HCEC 1CT (cell line): ENCODE results near the gene KLK11.
"Not testable (repeated sequence)": the region's sequence is repeated elsewhere in the genome, so short reads cannot be mapped to it uniquely, and the experiment has no call there.

Experiments
- DNase-seq: peaks from one replicate; pipeline ENCODE4 v3.0.0-alpha.2; 2017

Gene KLK11

DNA sequence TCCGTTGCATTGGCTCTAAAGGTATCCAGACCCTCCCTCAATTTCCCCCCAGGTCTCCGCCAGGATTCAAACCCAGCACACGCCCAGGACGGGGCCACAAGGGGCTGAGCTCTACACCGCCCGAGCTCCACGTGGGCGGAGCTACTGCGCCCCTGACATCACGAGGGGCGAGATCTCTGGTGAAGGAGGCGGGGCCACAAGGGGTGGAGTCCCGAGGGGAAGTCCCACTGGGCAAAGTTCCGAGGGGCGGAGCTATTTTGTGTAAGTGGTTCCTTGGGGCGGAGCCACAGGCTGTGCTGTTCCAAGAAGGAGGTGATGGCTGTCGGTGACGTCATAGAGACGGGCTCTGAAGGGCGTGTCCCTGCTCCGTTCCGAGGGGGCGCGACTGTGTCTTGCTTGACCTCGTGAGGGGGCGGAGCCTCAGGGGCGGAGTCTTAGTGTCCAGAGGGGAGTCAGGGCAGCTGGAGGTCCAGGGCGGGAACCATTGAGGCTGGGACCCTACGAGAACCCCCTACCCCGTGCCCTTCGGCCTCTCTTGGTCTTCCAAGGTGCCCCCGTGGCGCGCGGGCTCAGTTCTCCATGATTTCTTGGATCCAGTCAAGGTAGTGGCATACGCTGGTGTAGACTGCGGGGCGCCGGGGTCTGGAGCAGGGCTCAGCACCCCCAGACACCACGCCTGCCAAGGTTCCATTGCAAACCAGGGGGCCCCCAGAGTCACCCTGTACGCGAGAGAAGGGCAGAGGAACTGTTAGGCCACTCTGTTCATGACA, 23.7 kb downstream of the KLK11 start:
- no peak for DNase-seq

DNA sequence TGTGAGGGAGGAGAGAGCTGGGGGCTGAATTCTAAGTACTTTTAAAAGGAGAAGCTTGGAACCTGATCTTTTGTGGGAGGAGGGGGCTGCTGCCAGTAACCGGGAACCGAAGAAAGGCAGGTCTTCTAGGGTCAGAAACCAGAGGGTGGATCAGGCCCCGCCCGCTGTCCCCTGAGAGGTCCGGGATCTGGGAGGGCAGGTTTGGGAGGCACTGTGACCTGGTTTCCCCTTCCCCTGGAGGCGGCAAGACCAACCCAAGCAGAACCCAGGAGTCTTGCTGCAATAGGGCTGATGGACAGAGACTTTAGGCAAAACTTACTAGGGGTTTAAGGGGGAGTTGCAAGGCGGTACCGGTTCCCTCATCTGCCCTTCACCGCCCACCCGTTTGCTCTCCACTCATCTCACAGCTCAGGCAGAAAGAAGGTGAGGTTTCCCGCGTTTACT, 24.3 kb downstream of the KLK11 start:
- DNase-seq: no peak

DNA sequence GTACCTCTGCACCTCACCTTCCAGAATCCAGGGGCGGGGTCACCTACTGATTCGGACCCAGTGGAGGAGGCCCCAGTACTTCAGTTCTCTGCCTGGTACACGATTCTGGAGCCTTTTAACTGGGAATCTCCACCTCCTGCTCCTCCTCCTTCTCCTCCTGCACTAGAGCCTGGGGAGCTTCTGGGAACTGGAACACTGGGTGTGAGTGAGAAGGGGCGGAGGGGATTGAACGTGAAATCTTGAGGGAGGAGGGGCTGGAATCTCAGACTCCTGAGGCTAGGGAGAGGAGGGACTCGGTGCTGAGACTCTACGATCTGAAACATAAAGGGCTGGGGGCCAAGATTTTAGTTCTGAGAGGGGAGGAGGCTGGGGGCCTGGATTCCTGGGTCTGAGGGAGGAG, 24.9 kb downstream of the KLK11 start, which contains the start of gene KLK8:
TSS of gene KLK8 (minus strand) at position 90 of the 400 bp plus-strand sequence. CDS start 437 bp downstream, outside the sequence.
- no peak for DNase-seq

DNA sequence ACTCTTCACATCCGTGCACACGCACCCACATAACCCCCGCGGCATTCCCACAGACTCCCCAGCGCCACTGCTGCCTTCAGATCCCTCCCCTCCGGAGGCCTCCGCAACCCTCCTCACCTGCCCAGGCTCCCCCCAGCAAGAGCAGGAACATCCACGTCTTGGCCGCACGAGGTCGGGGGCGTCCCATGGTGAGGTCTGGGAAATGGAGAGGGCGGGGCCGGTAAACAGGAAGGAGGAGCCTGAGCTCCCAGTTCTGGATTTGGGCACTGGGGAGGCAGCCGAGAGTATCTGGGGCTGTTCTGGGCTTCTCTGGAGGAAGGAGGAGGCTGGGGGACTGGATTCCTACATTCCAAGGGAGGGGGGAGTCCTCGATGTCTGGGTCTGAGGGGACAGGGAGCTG, 25.4 kb downstream of the KLK11 start:
- DNase-seq: no peak

DNA sequence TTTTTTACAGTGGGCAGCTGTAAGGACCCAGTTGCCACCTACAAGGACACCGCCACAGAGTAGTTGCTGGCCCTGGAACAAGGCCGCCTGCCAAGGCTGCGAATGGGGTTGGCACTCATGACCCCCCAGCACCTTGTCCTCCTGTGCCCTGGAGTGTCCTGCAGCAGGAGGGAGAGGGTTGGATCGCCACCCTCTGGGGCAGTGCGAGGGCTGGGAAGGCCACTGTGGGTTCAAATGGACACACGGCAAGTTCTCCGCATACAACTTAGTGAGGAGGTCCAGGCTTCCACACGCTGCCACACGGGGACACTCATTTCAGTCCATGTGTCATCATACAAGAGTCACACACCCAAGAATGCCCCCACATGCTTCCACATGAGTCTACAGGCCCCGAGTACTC, 26.0 kb downstream of the KLK11 start:
- no peak for DNase-seq

DNA sequence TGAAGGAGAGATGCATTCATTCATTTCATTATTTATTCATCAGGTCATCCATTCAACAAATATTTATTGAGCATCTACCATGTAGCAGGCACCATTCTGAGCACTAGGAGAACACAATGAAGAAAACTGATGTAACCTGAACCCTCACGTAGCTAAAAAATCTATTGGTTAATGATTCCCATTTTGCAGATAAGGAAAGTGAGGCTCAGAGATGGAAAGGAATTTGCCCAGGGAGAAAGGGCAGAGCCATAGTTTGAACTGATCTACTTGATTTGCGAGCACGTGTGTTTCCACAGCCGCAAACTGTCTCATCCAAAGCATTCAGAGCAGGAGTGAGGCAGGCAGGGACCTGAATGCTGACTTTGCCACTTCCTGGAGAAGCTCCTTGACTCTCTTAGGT, 27.7 kb downstream of the KLK11 start:
- DNase-seq: no peak

DNA sequence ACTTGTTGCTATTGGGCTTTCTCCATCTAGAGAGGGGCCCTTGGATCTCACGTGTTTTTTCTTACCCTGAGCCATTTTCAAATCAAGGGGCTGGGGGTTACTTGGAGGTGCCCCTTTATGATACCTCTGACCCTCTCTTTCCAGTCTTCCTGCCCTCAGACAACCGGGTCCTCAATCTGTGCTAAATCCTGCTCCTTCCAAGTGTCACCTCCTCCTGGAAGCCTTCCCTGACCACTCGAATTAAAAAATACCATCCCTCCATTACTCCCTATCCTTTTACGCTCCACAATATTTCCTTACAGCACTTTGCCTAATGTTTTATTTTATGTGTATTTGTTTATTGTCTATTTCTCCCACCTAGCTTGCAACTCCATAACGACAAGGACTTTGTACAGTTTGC, 28.4 kb downstream of the KLK11 start:
- no peak for DNase-seq

DNA sequence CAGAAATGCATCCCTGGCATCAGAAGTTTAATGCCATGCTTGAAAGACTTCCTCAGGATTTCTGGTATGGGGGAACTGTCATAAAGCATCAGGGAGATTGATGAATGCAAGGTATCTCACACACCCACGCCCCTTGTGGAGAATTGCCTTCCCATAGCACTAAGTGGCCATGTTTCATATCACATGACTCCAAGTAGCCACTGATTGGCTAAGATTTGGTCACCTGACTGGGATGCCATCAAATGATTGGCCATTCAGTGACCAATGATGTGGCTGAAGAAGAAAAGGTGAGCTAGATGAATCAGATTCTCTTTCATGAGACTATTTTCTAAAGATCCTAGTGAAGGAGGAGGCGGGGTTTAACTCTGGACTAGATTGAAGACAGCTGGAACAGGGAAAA, 32.3 kb downstream of the KLK11 start:
- no peak for DNase-seq

DNA sequence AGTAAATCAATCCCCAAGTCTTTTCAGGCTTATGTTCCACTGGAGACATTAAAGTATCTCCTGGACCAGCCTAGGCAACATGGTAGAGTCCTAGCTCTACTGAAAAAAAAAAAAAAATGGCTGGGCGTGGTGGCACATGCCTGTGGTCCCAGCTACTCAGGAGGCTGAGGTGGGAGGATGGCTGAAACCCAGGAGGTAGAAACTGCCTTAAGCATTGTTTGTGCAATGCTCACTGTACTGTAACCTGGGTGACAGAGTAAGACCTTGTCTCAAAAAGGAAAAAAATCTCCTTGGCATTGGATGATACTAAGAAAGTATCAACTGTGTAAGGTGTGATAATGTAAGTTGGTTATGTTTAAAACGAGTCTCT, 33.8 kb downstream of the KLK11 start:
- no peak for DNase-seq

DNA sequence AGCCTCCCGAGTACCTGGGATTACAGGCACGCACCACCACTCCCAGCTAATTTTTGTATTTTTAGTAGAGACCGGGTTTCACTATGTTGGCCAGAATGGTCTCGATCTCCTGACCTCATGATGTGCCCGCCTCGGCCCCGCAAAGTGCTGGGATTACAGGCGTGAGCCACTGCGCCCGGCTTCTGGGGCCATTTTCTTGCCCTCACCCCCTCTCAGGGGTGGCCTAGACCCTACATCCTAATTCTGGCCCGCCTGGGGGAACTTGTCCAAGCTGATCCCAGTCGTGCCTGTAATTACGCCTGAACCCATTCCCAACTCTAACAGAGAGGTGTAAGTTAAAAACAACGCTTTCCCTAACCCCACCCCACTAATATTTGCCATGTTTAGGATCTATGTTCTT, 42.0 kb downstream of the KLK11 start:
- not testable (repeated sequence) for DNase-seq

DNA sequence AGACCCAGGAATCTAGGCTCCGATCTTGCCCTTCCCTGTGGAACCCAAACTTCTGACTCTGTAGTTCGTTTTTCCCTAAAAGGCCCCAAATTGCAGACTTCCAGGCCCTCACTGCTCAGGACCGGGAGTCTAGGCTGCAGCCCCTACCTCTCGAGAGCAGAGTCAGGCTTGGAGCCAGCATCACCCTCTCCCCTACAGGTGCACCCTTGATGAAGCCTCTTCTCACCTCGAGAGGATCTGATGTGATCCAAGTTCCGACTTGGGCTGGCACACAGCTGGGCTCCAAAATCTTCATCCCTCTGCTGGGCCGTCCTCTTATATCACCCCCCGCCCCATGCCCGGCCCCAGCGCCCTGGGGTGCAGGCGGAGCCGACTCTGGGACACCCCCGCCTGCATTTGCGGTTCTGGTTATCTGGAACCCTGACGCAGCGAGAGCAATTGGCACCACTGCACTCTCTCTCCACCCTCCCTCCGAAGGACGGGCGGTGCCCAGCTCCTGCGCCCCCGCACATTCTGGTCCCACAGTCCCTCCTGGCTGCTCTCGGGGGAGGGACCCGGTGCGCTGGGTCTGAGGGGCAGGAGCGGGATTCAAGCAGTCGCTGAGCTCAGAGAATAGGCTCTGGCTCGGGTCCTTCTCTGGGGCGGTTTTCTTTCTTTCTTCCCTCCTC, 42.7 kb downstream of the KLK11 start, which contains the start of gene KLK7:
TSS of gene KLK7 (minus strand) at position 293 of the 668 bp plus-strand sequence. CDS start 1,518 bp downstream, outside the sequence.
- no peak for DNase-seq

DNA sequence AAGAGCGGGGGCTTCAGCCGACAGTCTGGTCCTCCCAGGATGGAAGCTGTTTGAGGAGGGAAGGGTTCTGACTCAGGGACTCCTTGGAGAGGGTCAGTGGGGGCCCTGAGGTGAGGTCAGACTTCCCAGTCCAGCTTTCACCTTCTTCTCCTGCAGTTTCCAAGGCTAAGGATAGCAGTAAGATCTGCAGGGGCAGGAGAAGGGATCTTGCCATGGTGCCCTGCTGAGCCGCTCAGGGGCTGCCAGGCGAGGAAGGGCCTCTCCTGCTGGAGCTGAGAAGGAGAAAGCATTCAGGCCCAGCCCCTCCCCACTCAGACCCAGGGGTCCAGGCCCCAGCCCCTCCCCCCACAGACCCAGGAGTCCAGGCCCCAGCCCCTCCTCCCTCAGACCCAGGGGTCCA, 44.2 kb downstream of the KLK11 start:
- DNase-seq: no peak

DNA sequence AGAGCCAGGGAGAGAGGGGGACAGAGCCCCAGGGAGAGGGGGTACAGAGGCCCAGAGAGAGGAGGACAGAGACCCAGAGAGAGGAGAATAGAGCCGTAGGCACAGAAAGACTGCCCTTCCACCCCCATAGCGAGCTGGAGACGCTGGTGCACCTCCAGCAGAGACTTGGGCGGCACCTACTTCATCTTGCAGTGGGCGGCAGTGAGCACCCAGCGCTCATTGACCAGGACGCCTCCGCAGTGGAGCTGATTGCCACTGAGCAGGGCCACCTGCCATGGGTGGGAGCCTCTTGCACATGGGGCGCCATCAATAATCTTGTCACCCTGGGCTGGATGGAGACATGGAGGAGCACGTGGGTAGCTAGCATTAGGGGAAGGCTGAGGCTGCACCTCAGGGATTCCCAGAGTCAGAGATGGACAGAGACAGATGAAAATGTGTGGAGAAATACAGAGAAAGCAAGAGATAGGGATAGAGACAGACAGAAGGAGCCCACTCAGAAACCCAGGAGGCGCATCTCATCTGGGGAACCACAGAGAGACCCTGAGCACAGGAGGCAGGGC, 44.7 kb downstream of the KLK11 start:
- no peak for DNase-seq

DNA sequence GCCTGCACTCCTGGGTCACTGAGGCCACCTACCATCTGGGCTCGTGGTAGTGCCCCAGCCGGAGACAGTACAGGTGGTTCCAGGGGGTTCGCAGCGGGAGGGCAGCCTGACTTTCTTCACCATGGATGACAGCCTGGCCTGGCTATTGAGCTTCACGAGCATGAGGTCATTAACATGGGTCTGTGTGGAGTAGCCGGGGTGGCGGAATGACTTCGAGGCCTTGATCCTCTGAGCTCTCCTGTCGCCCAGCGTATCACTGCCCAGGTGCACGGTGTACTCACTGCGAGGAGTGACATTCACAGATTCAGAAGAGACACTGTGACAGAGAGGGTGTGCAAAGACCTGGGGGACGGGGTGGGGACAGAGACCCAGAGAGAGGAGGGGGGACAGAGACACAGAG, 46.2 kb downstream of the KLK11 start:
- DNase-seq: no peak

DNA sequence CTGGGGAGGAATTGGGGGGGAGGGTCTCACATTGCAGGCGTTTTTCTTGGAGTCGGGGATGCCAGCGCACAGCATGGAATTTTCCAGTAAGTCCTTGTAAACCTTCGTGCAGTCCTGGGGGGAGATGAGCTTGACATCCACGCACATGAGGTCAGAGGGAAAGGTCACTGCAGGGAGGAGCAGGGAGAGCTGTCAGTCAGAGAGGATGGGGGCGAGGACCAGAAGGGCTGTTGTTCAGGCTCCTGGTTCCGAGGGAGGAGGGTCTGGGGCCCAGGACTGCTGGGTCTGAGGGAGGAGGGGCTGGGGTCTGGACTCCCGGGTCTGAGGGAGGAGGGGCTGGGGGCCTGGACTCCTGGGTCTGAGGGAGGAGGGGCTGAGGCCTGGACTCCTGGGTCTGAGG, 46.7 kb downstream of the KLK11 start:
- no peak for DNase-seq

DNA sequence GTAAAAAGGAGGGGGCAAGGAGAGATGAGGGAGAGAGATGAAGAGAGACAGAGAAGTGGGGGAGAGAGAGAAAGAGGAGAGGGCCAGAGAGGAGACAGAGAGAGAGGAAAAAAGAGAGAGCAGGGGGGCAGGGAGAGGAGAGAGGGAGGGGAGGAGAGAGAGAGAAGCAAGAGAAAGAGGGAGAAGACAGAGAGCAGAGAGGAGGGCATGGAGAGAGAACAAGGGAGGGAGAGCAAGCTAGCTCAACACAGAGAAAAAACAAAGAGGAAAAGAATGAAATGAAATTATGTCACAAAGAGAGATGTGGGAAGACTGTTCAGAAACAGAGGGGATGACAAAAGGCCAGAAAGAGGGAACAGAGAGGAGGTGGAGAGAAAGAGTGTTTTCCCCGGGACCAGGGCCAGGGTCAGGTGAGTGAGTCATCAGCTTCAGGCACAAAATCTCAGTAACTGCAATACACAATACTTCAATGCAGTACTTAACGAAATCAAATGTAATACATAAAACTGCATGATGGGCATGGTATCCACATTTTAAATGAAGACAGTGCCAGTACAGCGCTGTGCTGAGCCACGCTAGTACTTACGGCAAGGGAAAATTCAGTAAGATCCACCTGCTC, 47.5 kb downstream of the KLK11 start:
- DNase-seq: no peak

DNA sequence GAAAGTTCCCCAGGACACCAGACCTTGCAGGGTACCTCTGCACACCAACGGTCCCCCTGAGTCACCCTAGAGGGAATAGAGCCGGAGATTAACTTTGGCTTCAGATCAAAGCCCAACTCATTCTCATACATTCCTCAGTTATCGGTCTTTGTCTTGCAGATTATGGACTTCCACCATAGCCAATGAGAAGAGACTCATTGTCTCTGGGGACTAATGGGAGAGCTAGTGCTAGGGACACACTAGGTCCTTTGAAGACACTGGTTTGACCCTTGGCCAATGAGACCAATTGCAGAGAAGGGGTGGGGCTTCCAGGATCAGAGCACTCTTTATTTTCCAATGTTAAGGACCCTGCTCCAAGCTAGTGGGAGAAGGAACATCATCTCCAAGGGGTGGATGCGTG, 48.8 kb downstream of the KLK11 start:
- DNase-seq: no peak

DNA sequence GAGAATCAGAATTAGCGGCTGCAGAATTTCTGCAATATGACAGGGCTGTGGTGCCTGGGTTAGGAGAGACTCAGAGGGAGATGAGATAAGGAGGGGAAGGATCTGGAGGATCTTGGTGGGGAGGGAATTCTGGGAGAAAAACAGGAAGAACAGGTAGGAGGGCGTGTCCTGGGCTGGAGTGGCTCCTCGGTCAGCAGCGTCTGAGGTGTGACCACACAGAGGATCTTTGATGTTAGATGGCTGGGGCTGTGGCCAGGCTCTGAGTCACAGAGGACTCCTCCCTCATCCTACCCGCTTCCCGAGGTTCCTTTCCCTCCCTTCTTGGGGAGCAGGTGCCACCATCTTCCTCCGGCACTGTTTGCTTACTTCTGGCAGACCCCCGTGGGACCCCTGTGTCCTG, 50.6 kb downstream of the KLK11 start:
- no peak for DNase-seq

DNA sequence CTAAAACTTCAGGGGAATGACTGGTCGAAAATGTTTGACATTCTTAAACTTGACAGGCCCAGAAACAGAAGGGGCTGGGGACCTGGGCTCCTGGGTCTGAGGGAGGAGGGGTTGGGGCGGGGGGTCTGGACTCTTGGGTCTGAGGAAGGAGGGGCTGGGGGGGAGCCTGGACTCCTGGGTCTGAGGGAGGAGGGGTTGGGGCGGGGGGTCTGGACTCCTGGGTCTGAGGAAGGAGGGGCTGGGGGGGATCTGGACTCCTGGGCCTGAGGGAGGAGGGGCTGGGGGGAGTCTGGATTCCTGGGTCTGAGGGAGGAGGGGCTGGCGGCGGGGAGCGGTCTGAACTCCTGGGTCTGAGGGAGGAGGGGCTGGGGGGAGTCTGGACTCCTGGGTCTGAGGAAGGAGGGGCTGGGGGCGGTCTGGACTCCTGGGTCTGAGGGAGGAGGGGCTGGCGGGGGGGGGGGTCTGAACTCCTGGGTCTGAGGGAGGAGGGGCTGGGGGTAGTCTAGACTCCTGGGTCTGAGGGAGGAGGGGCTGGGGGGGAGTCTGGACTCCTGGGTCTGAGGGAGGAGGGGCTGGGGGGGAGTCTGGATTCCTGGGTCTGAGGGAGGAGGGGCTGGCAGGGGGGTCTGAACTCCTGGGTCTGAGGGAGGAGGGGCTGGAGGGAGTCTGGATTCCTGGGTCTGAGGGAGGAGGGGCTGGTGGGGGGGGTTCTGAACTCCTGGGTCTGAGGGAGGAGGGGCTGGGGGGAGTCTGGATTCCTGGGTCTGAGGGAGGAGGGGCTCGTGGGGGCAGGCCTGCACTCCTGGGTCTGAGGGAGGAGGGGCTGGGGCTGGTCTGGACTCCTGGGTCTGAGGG, 51.5 kb downstream of the KLK11 start:
- no peak for DNase-seq

DNA sequence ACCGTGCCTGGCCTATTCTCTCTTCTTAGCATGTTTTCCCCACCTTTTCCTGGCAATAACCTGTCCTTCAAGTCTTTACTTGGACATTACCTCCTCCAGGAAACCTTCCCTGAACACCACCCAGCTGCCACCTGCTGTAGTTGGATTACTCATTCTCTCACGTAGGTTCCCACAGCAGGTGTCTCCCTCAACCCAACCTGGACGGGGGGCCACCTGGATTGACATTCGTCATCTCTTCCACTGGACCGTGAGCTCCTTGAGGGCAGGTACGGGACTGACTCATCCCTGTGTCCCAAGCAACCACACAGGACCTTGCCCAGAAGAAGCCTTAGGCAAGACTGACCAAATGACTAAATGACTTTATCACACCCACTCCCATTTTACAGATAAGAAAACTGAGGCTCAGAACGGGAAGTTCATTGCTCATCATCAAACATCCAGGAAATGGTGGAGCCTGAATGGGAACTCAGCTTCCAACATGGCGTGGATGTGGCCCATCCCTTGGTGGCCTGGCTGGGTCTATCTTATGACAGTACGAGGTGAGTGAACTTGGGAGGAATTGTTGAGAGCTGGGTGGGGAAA, 53.5 kb downstream of the KLK11 start:
- no peak for DNase-seq
